ENCODE measurements around the gene LSM8. TPM values are rescaled to one million over a fixed set of nuclear protein-coding genes. Genes with fewer than 3 reads are reported as not detected.

The LSM8 gene
- total RNA-seq, 3 donors from 2014 or later = 34.7 to 52.3 (median 49.9) TPM

- TF ChIP-seq POLR2A (IDR thresholded peaks at IDR 0.05) (no peak), POLR2AphosphoS5 (IDR thresholded peaks at IDR 0.05) (no peak)
- TF ChIP-seq, protein P1, sequence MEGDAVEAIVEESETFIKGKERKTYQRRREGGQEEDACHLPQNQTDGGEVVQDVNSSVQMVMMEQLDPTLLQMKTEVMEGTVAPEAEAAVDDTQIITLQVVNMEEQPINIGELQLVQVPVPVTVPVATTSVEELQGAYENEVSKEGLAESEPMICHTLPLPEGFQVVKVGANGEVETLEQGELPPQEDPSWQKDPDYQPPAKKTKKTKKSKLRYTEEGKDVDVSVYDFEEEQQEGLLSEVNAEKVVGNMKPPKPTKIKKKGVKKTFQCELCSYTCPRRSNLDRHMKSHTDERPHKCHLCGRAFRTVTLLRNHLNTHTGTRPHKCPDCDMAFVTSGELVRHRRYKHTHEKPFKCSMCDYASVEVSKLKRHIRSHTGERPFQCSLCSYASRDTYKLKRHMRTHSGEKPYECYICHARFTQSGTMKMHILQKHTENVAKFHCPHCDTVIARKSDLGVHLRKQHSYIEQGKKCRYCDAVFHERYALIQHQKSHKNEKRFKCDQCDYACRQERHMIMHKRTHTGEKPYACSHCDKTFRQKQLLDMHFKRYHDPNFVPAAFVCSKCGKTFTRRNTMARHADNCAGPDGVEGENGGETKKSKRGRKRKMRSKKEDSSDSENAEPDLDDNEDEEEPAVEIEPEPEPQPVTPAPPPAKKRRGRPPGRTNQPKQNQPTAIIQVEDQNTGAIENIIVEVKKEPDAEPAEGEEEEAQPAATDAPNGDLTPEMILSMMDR (IDR thresholded peaks at IDR 0.05) = no peak
- Histone ChIP-seq H3K4me1 (peaks cover 0 to 7% of the 10 kb centered on the region in 2 donors), H3K27ac (peak overlapping the region; percentile 91 to 94), H3K36me3 (no peaks in the 10 kb centered on the region), H3K4me3 (peak overlapping the region; percentile 77 to 92 (median 84)), H3K27me3 (no peaks in the 10 kb centered on the region), H3K9me3 (no peaks in the 10 kb centered on the region)
- intact Hi-C loops (cut with DNase I; ENCODE audit: low total_unique reads) = no loop called here
- DNase-seq (ENCODE audit: low spot score in 2 of 2) = no peak
These were observed 589 bp downstream of the LSM8 start for GRCh38 chr7:118184565-118184940.

GRCh38 chr7:118185163-118185860, 1.3 kb downstream of the LSM8 start:
- intact Hi-C loops (cut with DNase I; ENCODE audit: low total_unique reads) = no loop called here
- DNase-seq (ENCODE audit: low spot score in 2 of 2) = no peak
- no peaks in the 10 kb centered on the region for H3K36me3 ChIP-seq
- H3K4me3 ChIP-seq = peak overlapping the region; percentile 77 to 92 (median 84)
- no peaks in the 10 kb centered on the region for H3K9me3 ChIP-seq
- no peaks in the 10 kb centered on the region for H3K27me3 ChIP-seq
- peaks cover 0 to 7% of the 10 kb centered on the region in 2 donors for H3K4me1 ChIP-seq
- H3K27ac ChIP-seq = no peak overlapping the region
- TF ChIP-seq POLR2A (IDR thresholded peaks at IDR 0.05) = no peak
- TF ChIP-seq, protein P1 (IDR thresholded peaks at IDR 0.05) = no peak
- TF ChIP-seq POLR2AphosphoS5 (IDR thresholded peaks at IDR 0.05) = no peak

DNA sequence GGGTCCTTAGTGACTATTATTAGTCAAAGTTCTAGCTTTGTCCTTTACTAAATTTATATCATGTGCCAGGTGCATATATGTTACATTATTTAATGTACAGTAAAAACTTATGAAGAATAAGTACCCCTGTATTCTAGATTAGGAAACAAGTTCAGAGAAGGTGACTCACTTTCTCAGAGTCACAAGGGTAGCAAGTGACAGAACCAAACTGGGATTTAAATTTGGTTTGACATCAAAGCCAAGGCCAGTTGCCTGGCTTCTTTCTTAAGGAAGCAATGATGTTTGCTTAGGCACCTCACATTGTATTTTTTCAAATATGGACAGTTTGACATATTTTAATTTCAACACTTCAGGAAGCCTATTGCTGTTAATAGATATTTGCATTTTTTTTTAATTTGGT, 2.5 kb downstream of the LSM8 start:
- Histone ChIP-seq H3K36me3 (no peaks in the 10 kb centered on the region), H3K27ac (no peak overlapping the region), H3K4me3 (no peak overlapping the region), H3K27me3 (no peaks in the 10 kb centered on the region), H3K9me3 (no peaks in the 10 kb centered on the region), H3K4me1 (peaks cover 0 to 7% of the 10 kb centered on the region in 2 donors)
- intact Hi-C loops (cut with DNase I; ENCODE audit: low total_unique reads) = no loop called here
- DNase-seq (ENCODE audit: low spot score in 2 of 2) = no peak
- TF ChIP-seq, protein P1 (IDR thresholded peaks at IDR 0.05) = no peak
- no peak for TF ChIP-seq POLR2A (IDR thresholded peaks at IDR 0.05)
- TF ChIP-seq POLR2AphosphoS5 (IDR thresholded peaks at IDR 0.05) = no peak

DNA sequence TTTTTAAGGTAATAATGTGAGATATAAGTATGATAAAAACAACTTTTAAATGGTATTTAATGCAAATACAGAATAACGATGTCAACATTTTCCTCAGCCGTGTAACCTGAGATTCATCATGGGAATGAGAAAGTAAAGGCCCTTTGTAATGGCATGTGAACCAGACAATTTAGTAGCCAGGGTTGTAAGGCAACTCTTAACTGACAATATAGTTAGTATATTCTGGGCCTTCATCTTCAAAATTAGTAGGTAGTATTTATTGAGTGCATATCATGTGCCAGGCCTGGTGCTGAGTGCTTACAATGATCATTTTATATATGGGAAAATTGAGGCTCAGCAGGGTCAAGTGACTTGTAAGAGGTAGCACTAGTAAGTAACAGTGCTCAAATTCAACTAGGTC, 10.6 kb downstream of the LSM8 start:
- H3K27ac ChIP-seq = no peak overlapping the region
- H3K36me3 ChIP-seq = peaks cover 4% of the 10 kb centered on the region
- TF ChIP-seq POLR2AphosphoS5 (IDR thresholded peaks at IDR 0.05) (no peak), POLR2A (IDR thresholded peaks at IDR 0.05) (no peak)
- TF ChIP-seq, protein P1 (IDR thresholded peaks at IDR 0.05) = no peak
- intact Hi-C loops (cut with DNase I; ENCODE audit: low total_unique reads) = no loop called here
- no peak for DNase-seq (ENCODE audit: low spot score in 2 of 2)
- H3K4me3 ChIP-seq = no peak overlapping the region
- no peaks in the 10 kb centered on the region for H3K27me3 ChIP-seq
- no peaks in the 10 kb centered on the region for H3K9me3 ChIP-seq
- no peaks in the 10 kb centered on the region for H3K4me1 ChIP-seq

GRCh38 chr7:118195837-118196474, 12.0 kb downstream of the LSM8 start:
- no peak for TF ChIP-seq POLR2AphosphoS5 (IDR thresholded peaks at IDR 0.05)
- TF ChIP-seq, protein P1 (IDR thresholded peaks at IDR 0.05) = peak; percentile 38 to 64 (median 55)
- Histone ChIP-seq H3K4me3 (no peak overlapping the region), H3K9me3 (no peaks in the 10 kb centered on the region), H3K27me3 (no peaks in the 10 kb centered on the region), H3K4me1 (no peaks in the 10 kb centered on the region), H3K27ac (no peak overlapping the region), H3K36me3 (peaks cover 4% of the 10 kb centered on the region)
- DNase-seq (ENCODE audit: low spot score in 2 of 2) = no peak
- intact Hi-C loops (cut with DNase I; ENCODE audit: low total_unique reads) = no loop called here
